Tibial nerve (tissue), 3 donors: ENCODE measurements around the gene DPM1.

Source experiments
- CTCF ChIP-seq, 5 experiments: fragments of 200-600 bp in 3 of 5; fragments of 450-650 bp in 2 of 5; sonication (generic) in 3 of 5; IDR thresholded peaks; one replicate each; pipeline ENCODE4 v1.5.1; 2016 to 2019; ENCODE audit warnings: antibody characterized with exemption in 5 of 5, mild to moderate bottlenecking in 3 of 5, moderate library complexity in 2 of 5
- POLR2A ChIP-seq, 2 donors: fragments of 450-650 bp; IDR thresholded peaks; one replicate each; pipeline ENCODE4 v1.6.1; 2017; ENCODE audit warnings: antibody characterized with exemption in 2 of 2, mild to moderate bottlenecking in 2 of 2, moderate library complexity in 2 of 2

- TF ChIP-seq CTCF (IDR thresholded peaks at IDR 0.05) (no peak), POLR2A (IDR thresholded peaks at IDR 0.05) (no peak)
These were observed 34.0 kb upstream of the DPM1 start for GRCh38 chr20:50992336-50992732.
